CD14-positive monocyte (primary cell): ENCODE results near the gene HABP4. TPM values are rescaled to one million over a fixed set of nuclear protein-coding genes. Genes with fewer than 3 reads are reported as not detected.

Experiments
- DNase-seq, 3 donors: peaks; one replicate each; pipeline ENCODE4 v3.0.0-alpha.2; 2011 to 2022
- H2AFZ ChIP-seq: 2 replicates; pipeline ENCODE4 v1.6.0; 2012; ENCODE audit warnings: mild to moderate bottlenecking, low read depth, low read length, inconsistent platforms; ENCODE audit not compliant: insufficient read depth, poor library complexity, severe bottlenecking
- H3K27ac ChIP-seq, 2 donors: 1 replicate in 1 of 2; 2 replicates in 1 of 2; pipeline ENCODE4 v1.5.1; 2012 to 2013; ENCODE audit warnings: low read length in 2 of 2, control low read depth in 1 of 2, inconsistent platforms in 1 of 2, low read depth in 1 of 2, mild to moderate bottlenecking in 1 of 2
- H3K27me3 ChIP-seq, 2 donors: one replicate each; pipeline versions ENCODE4 v1.6.0 to v1.6.1; 2011 to 2013; ENCODE audit warnings: low read length in 2 of 2; ENCODE audit not compliant: control insufficient read depth in 2 of 2, insufficient read depth in 2 of 2
- H3K36me3 ChIP-seq, 2 donors: replicated peaks in 1 of 2; 1 replicate in 1 of 2; 2 replicates in 1 of 2; pipeline versions ENCODE4 v1.5.1 to v1.6.1; 2012 to 2013; ENCODE audit warnings: low read length in 2 of 2, control low read depth in 1 of 2, inconsistent platforms in 1 of 2, mild to moderate bottlenecking in 1 of 2; ENCODE audit not compliant: insufficient read depth in 2 of 2, control insufficient read depth in 1 of 2
- H3K4me1 ChIP-seq, 2 donors: 1 replicate in 1 of 2; 2 replicates in 1 of 2; pipeline versions ENCODE4 v1.5.1 to v1.6.1; 2012 to 2013; ENCODE audit warnings: low read length in 2 of 2, control low read depth in 1 of 2, inconsistent platforms in 1 of 2, mild to moderate bottlenecking in 1 of 2, moderate library complexity in 1 of 2; ENCODE audit not compliant: insufficient read depth in 2 of 2, control insufficient read depth in 1 of 2
- H3K4me2 ChIP-seq: replicated peaks from 2 replicates; pipeline ENCODE3; 2012; ENCODE audit warnings: low read length, moderate library complexity, mild to moderate bottlenecking; ENCODE audit not compliant: poor library complexity, severe bottlenecking; ENCODE audit errors: extremely low read depth
- H3K4me3 ChIP-seq, 3 experiments: fragments of 200-600 bp in 1 of 3; sonication (generic) in 1 of 3; replicated peaks in 1 of 3; 1 replicate in 2 of 3; 2 replicates in 1 of 3; pipeline ENCODE4 v1.5.1; 2011 to 2013; ENCODE audit warnings: low read length in 3 of 3, mild to moderate bottlenecking in 3 of 3, control low read depth in 2 of 3, low read depth in 2 of 3, inconsistent platforms in 1 of 3, moderate library complexity in 1 of 3
- H3K79me2 ChIP-seq: 2 replicates; pipeline ENCODE4 v1.6.0; 2012; ENCODE audit warnings: mild to moderate bottlenecking, control low read depth, inconsistent platforms, low read length, moderate library complexity; ENCODE audit not compliant: insufficient read depth
- H3K9ac ChIP-seq: 2 replicates; pipeline ENCODE4 v1.6.0; 2017; ENCODE audit warnings: low read length, mild to moderate bottlenecking; ENCODE audit not compliant: insufficient read depth, poor library complexity, severe bottlenecking
- H3K9me3 ChIP-seq, 2 donors: replicated peaks in 1 of 2; 1 replicate in 1 of 2; 2 replicates in 1 of 2; pipeline versions ENCODE4 v1.5.1 to v1.6.1; 2012 to 2013; ENCODE audit warnings: low read length in 2 of 2, control low read depth in 1 of 2; ENCODE audit not compliant: control insufficient read depth in 1 of 2, insufficient read depth in 1 of 2
- H4K20me1 ChIP-seq: 2 replicates; pipeline ENCODE4 v1.6.0; 2012; ENCODE audit warnings: mild to moderate bottlenecking, low read length, control low read depth, moderate library complexity; ENCODE audit not compliant: insufficient read depth
- H3K27ac Mint-ChIP-seq, 7 donors: one replicate each; pipeline ENCODE4 v1.8.0; 2020; ENCODE audit warnings: mild to moderate bottlenecking in 7 of 7, mixed read lengths in 7 of 7, moderate library complexity in 6 of 7, inconsistent platforms in 2 of 7
- H3K27me3 Mint-ChIP-seq, 3 donors: one replicate each; pipeline ENCODE4 v1.8.0; 2021 to 2022; ENCODE audit warnings: low read depth in 3 of 3, mild to moderate bottlenecking in 3 of 3, mixed read lengths in 3 of 3, moderate library complexity in 3 of 3, inconsistent platforms in 1 of 3
- H3K36me3 Mint-ChIP-seq, 2 donors: one replicate each; pipeline ENCODE4 v1.8.0; 2020; ENCODE audit warnings: mixed read lengths in 2 of 2, inconsistent platforms in 1 of 2, mild to moderate bottlenecking in 1 of 2
- H3K4me1 Mint-ChIP-seq: one replicate; pipeline ENCODE4 v1.8.0; 2020; ENCODE audit warnings: mild to moderate bottlenecking, mixed read lengths
- H3K4me3 Mint-ChIP-seq, 2 donors: one replicate each; pipeline ENCODE4 v1.8.0; 2020; ENCODE audit warnings: mild to moderate bottlenecking in 2 of 2, mixed read lengths in 2 of 2, moderate library complexity in 1 of 2
- H3K9me3 Mint-ChIP-seq, 7 donors: one replicate each; pipeline ENCODE4 v1.8.0; 2020 to 2022; ENCODE audit warnings: mixed read lengths in 7 of 7, mild to moderate bottlenecking in 6 of 7, moderate library complexity in 6 of 7, inconsistent platforms in 2 of 7
- CTCF ChIP-seq: fragments of 200-600 bp; IDR thresholded peaks from one replicate; pipeline ENCODE4 v1.8.0; 2022; ENCODE audit warnings: antibody characterized with exemption, mild to moderate bottlenecking
- WGBS: methylation state at CpG from one replicate; pipeline ENCODE4 v1.1.5; 2013; ENCODE audit warnings: missing lambda C conversion rate; ENCODE audit not compliant: insufficient coverage; 5-methylcytosine and 5-hydroxymethylcytosine counted together
- intact Hi-C, 2 donors: fragments of 100-400 bp; cut with micrococcal nuclease; formaldehyde crosslinking; loops; one replicate each; pipeline versions ENCODE4 v1.15.0 to v1.15.1; 2023
- polyA plus RNA-seq, 3 donors: library from polyadenylated mRNA; depleted of rRNA in 1 of 3; unstranded in 2 of 3; stranded (reverse) in 1 of 3; fragments of 300-500 nt in 2 of 3; fragments of >200 nt in 1 of 3; fragmentation: Illumina TruSeq in 2 of 3; gene quantifications; 1 replicate in 2 of 3; 2 replicates in 1 of 3; pipeline ENCODE4 v1.2.3, GENCODE V29; 2012 to 2021

Gene HABP4
- polyA plus RNA-seq, 3 donors, result 0.54 to 0.97 (median 0.68) TPM

- Histone ChIP-seq H3K4me2 (no peak overlapping the region), H3K9ac (no peak overlapping the region), H3K36me3 (no peaks in the 10 kb centered on the region), H3K79me2 (no peaks in the 10 kb centered on the region), H3K27ac (no peak overlapping the region), H4K20me1 (no peaks in the 10 kb centered on the region), H2AFZ (no peak overlapping the region), H3K4me1 (peaks cover 0 to 5% of the 10 kb centered on the region in 2 donors), H3K4me3 (no peak overlapping the region), H3K27me3 (no peaks in the 10 kb centered on the region), H3K9me3 (no peaks in the 10 kb centered on the region)
- no peak overlapping the region for H3K4me3 Mint-ChIP-seq
- no peak for DNase-seq
- H3K9me3 Mint-ChIP-seq, result peaks cover 0 to 4% (median 2%) of the 10 kb centered on the region in 7 donors
- no peaks in the 10 kb centered on the region for H3K36me3 Mint-ChIP-seq
- peak overlapping the region in 1 of 7 donors; percentile 55 for H3K27ac Mint-ChIP-seq
- intact Hi-C loops, result no loop called here
- WGBS, result 99% methylated on average over 6 of the region's 7 CpGs
- peaks cover 9% of the 10 kb centered on the region for H3K4me1 Mint-ChIP-seq
- H3K27me3 Mint-ChIP-seq, result peaks cover 0 to 8% (median 0%) of the 10 kb centered on the region in 3 donors
- no peak for TF ChIP-seq CTCF
Measured at GRCh38 chr9:96523374-96523773, 73.4 kb downstream of the HABP4 start.

GRCh38 chr9:96524045-96524444 lies 74.1 kb downstream of the HABP4 start:
- no peaks in the 10 kb centered on the region for H3K36me3 ChIP-seq
- no peaks in the 10 kb centered on the region for H3K36me3 Mint-ChIP-seq
- H3K27ac Mint-ChIP-seq, result no peak overlapping the region
- peaks cover 0 to 5% of the 10 kb centered on the region in 2 donors for H3K4me1 ChIP-seq
- H3K4me3 Mint-ChIP-seq, result no peak overlapping the region
- H3K27me3 Mint-ChIP-seq, result peaks cover 0 to 8% (median 0%) of the 10 kb centered on the region in 3 donors
- no peak for TF ChIP-seq CTCF
- no peak overlapping the region for H3K4me3 ChIP-seq
- no peaks in the 10 kb centered on the region for H3K9me3 ChIP-seq
- intact Hi-C loops, result no loop called here
- DNase-seq, result no peak
- H3K4me1 Mint-ChIP-seq, result peaks cover 9% of the 10 kb centered on the region
- no peaks in the 10 kb centered on the region for H4K20me1 ChIP-seq
- no peak overlapping the region for H3K27ac ChIP-seq
- H3K79me2 ChIP-seq, result no peaks in the 10 kb centered on the region
- no peak overlapping the region for H2AFZ ChIP-seq
- WGBS, result 97% methylated on average over 5 of the region's 7 CpGs
- peaks cover 0 to 4% (median 0%) of the 10 kb centered on the region in 7 donors for H3K9me3 Mint-ChIP-seq
- no peak overlapping the region for H3K9ac ChIP-seq
- H3K4me2 ChIP-seq, result no peak overlapping the region
- H3K27me3 ChIP-seq, result no peaks in the 10 kb centered on the region
